Left ventricle myocardium superior (tissue), 1 donor: ENCODE results near the gene RBM20. TPM values are rescaled to one million over a fixed set of nuclear protein-coding genes. Genes with fewer than 3 reads are reported as not detected.
A peak's percentile ranks its signal among the peaks of the same experiment; 100 is the strongest.
"Not testable (repeated sequence)": the region's sequence is repeated elsewhere in the genome, so short reads cannot be mapped to it uniquely, and the experiment has no call there.

Source experiments
- ATAC-seq: fragments of 200-7000 bp; cut with Tn5 transposase; one replicate; pipeline ENCODE4 v1.9.1; 2020; ENCODE audit warnings: mild to moderate bottlenecking, moderate library complexity
- DNase-seq: peaks from one replicate; pipeline ENCODE4 v3.0.0-alpha.2; 2020
- intact Hi-C: fragments of 100-400 bp; cut with micrococcal nuclease; formaldehyde crosslinking; loops from one replicate; pipeline ENCODE4 v1.11.0; 2022
- long read RNA-seq: library from polyadenylated mRNA; unstranded; transcript quantifications from one replicate; pipeline ENCODE4 v2.0.0, GENCODE V29; 2021
- total RNA-seq: library from RNA; stranded (reverse); fragmentation: NEBNext Ultra II Directional; extraction: Animal tissue kit (Norgen Biotek cat#: 25700); gene quantifications from one replicate; pipeline ENCODE4 v1.2.1, GENCODE V29; 2021
- donor health status: DM: no; HTN: yes; CAD: no; lungs with severe emphysema.

Gene RBM20
- 114 TPM for total RNA-seq
- long read RNA-seq, full-length matches to known transcripts: 4 of 125 reads
- long read RNA-seq, partial matches to known transcripts: 104 of 125 reads
- long read RNA-seq, other reads (novel, unspliced or antisense): 17 of 125 reads

GRCh38 chr10:110643653-110644597, at the start of gene RBM20:
Gene RBM20, plus strand, starts transcription at chr10:110644336. Its CDS starts 119 bp downstream, at chr10:110644455.
- DNase-seq (peak; percentile 86), ATAC-seq (peak; percentile 87)
- intact Hi-C loops: no loop called here

- intact Hi-C loops: no loop called here
- ATAC-seq: no peak
- no peak for DNase-seq
Observed at GRCh38 chr10:110597476-110597875, 46.7 kb upstream of the RBM20 start.

- intact Hi-C loops: loop anchor here (10.0 kb wide), 1 partner anchor 284 kb away; no protein-coding TSS in a partner anchor
- DNase-seq (no peak), ATAC-seq (no peak)
Observed at GRCh38 chr10:110600487-110601101, 43.5 kb upstream of the RBM20 start.

GRCh38 chr10:110601581-110601980, 42.6 kb upstream of the RBM20 start:
- no peak for DNase-seq
- intact Hi-C loops: loop anchor here (10.0 kb wide), 1 partner anchor 283 kb away; no protein-coding TSS in a partner anchor
- no peak for ATAC-seq

GRCh38 chr10:110608087-110608486, 36.0 kb upstream of the RBM20 start:
- no peak for ATAC-seq
- no peak for DNase-seq
- intact Hi-C loops: loop anchor here (10.0 kb wide), 1 partner anchor 277 kb away; no protein-coding TSS in a partner anchor

- DNase-seq (no peak), ATAC-seq (peak; percentile 91)
- intact Hi-C loops: loop anchor here (10.0 kb wide), 1 partner anchor 275 kb away; no protein-coding TSS in a partner anchor
Observed at GRCh38 chr10:110609605-110610004, 34.5 kb upstream of the RBM20 start.

- intact Hi-C loops: no loop called here
- ATAC-seq (peak; percentile 70), DNase-seq (no peak)
Observed at GRCh38 chr10:110610308-110610774, 33.8 kb upstream of the RBM20 start.

GRCh38 chr10:110610781-110611180, 33.4 kb upstream of the RBM20 start:
- ATAC-seq, intact Hi-C loops, DNase-seq: not testable (repeated sequence)

- intact Hi-C loops: no loop called here
- ATAC-seq (no peak), DNase-seq (no peak)
Observed at GRCh38 chr10:110612087-110612486, 32.0 kb upstream of the RBM20 start.

GRCh38 chr10:110612629-110613028, 31.5 kb upstream of the RBM20 start:
- intact Hi-C loops: no loop called here
- DNase-seq: no peak
- no peak for ATAC-seq

- no peak for ATAC-seq
- no peak for DNase-seq
- intact Hi-C loops: no loop called here
Observed at GRCh38 chr10:110613341-110613995, 30.7 kb upstream of the RBM20 start.

GRCh38 chr10:110613996-110614495, 30.1 kb upstream of the RBM20 start:
- DNase-seq (no peak), ATAC-seq (no peak)
- intact Hi-C loops: no loop called here

GRCh38 chr10:110615057-110615747, 28.9 kb upstream of the RBM20 start:
- no peak for DNase-seq
- intact Hi-C loops: no loop called here
- no peak for ATAC-seq

- no peak for DNase-seq
- intact Hi-C loops: no loop called here
- no peak for ATAC-seq
Observed at GRCh38 chr10:110616493-110617033, 27.6 kb upstream of the RBM20 start.

- intact Hi-C loops: no loop called here
- no peak for DNase-seq
Observed at GRCh38 chr10:110617425-110618229, 26.5 kb upstream of the RBM20 start.

GRCh38 chr10:110618230-110618610, 25.9 kb upstream of the RBM20 start:
- DNase-seq (no peak), ATAC-seq (no peak)
- intact Hi-C loops: no loop called here

More at GRCh38 chr10:110617425-110618229, 26.5 kb upstream of the RBM20 start:
- no peak for ATAC-seq
